HEK293 (cell line): ENCODE results near the gene PMF1.

ENCODE experiments used
- CTCF ChIA-PET: fragments of 350-600 bp; formaldehyde crosslinking; extraction: SDS; loops from one replicate; lab custom pipeline; 2021; ENCODE audit warnings: antibody characterized with exemption; lab: Yijun Ruan, JAX
- POLR2A ChIA-PET: fragments of 300-600 bp; formaldehyde crosslinking; extraction: SDS; loops from one replicate; lab custom pipeline; 2020; ENCODE audit warnings: antibody characterized with exemption, inconsistent platforms; lab: Yijun Ruan, JAX
- H3K27ac ChIP-seq: fragments of 200-500 bp; sonication (Bioruptor generic); 2 replicates; pipeline ENCODE4 v1.5.1; 2014; ENCODE audit warnings: low read depth, low read length, control low read depth, inconsistent platforms; ENCODE audit errors: extremely low read depth
- H3K36me3 ChIP-seq, 2 experiments: fragments of 200-500 bp in 1 of 2; sonication (Bioruptor generic) in 1 of 2; 1 replicate in 1 of 2; 2 replicates in 1 of 2; pipeline ENCODE4 v1.5.1; 2014 to 2017; ENCODE audit warnings: inconsistent platforms in 2 of 2, low read length in 2 of 2; ENCODE audit not compliant: control insufficient read depth in 2 of 2, insufficient read depth in 1 of 2
- H3K4me1 ChIP-seq: fragments of 200-500 bp; sonication (Bioruptor generic); 2 replicates; pipeline ENCODE4 v1.5.1; 2014; ENCODE audit warnings: mild to moderate bottlenecking, low read length, inconsistent platforms; ENCODE audit not compliant: control insufficient read depth, insufficient read depth
- H3K4me3 ChIP-seq: 2 replicates; pipeline ENCODE4 v1.5.1; 2011; ENCODE audit warnings: low read depth, mild to moderate bottlenecking, control low read depth, low read length, moderate library complexity
- H3K9me3 ChIP-seq: fragments of 200-500 bp; sonication (Bioruptor generic); 2 replicates; pipeline ENCODE4 v1.5.1; 2014; ENCODE audit warnings: low read depth, low read length, inconsistent platforms; ENCODE audit not compliant: control insufficient read depth, insufficient read depth
- IKZF3 ChIP-seq: fragments of 450-650 bp; IDR thresholded peaks from 2 replicates; pipeline ENCODE4 v1.5.0; 2018; ENCODE audit warnings: missing biosample characterization, mild to moderate bottlenecking, missing genetic modification characterization, moderate library complexity
- KLF7 ChIP-seq: fragments of 450-650 bp; formaldehyde crosslinking; IDR thresholded peaks from 2 replicates; pipeline ENCODE4 v1.5.1; 2016; ENCODE audit warnings: missing biosample characterization, missing genetic modification characterization, borderline replicate concordance
- TSHZ1 ChIP-seq: fragments of 450-650 bp; formaldehyde crosslinking; IDR thresholded peaks from 2 replicates; pipeline ENCODE4 v1.5.1; 2016; ENCODE audit warnings: missing biosample characterization, missing genetic modification characterization, borderline replicate concordance
- YY1 ChIP-seq: fragments of 450-650 bp; formaldehyde crosslinking; IDR thresholded peaks from 2 replicates; pipeline ENCODE4 v1.5.1; 2018; ENCODE audit warnings: missing biosample characterization, missing genetic modification characterization
- YY2 ChIP-seq: fragments of 450-650 bp; formaldehyde crosslinking; IDR thresholded peaks from 2 replicates; pipeline ENCODE4 v1.5.1; 2016; ENCODE audit warnings: missing biosample characterization, missing genetic modification characterization
- ZBTB49 ChIP-seq: fragments of 450-650 bp; formaldehyde crosslinking; IDR thresholded peaks from 2 replicates; pipeline ENCODE4 v1.5.1; 2016; ENCODE audit warnings: missing biosample characterization, missing genetic modification characterization, low read depth
- ZNF112 ChIP-seq: fragments of 450-650 bp; formaldehyde crosslinking; IDR thresholded peaks from 2 replicates; pipeline ENCODE4 v1.5.0; 2017; ENCODE audit warnings: missing biosample characterization, missing genetic modification characterization
- ZNF274 ChIP-seq, 2 experiments: fragments of 200-500 bp in 1 of 2; fragments of 450-650 bp in 1 of 2; sonication (Bioruptor generic) in 1 of 2; formaldehyde crosslinking in 1 of 2; IDR thresholded peaks; 2 replicates each; pipeline versions ENCODE4 v1.5.1 to v1.6.1; 2014 to 2016; ENCODE audit warnings: borderline replicate concordance in 1 of 2, inconsistent platforms in 1 of 2, low read length in 1 of 2, missing biosample characterization in 1 of 2, missing genetic modification characterization in 1 of 2
- ZNF362 ChIP-seq: fragments of 450-650 bp; formaldehyde crosslinking; IDR thresholded peaks from 2 replicates; pipeline ENCODE4 v1.5.1; 2016; ENCODE audit warnings: missing biosample characterization, missing genetic modification characterization
- ZNF449 ChIP-seq: fragments of 450-650 bp; formaldehyde crosslinking; IDR thresholded peaks from 2 replicates; pipeline ENCODE4 v1.5.1; 2017; ENCODE audit warnings: missing biosample characterization, mild to moderate bottlenecking, missing genetic modification characterization, moderate library complexity
- ZNF623 ChIP-seq: fragments of 450-650 bp; formaldehyde crosslinking; IDR thresholded peaks from 2 replicates; pipeline ENCODE4 v1.5.1; 2016; ENCODE audit warnings: missing biosample characterization, missing genetic modification characterization
- ZXDB ChIP-seq: fragments of 450-650 bp; formaldehyde crosslinking; IDR thresholded peaks from 2 replicates; pipeline ENCODE4 v1.5.1; 2016; ENCODE audit warnings: missing biosample characterization, missing genetic modification characterization

PMF1 gene

GRCh38 chr1:156163712-156164111 lies 49.1 kb upstream of the PMF1 start:
- POLR2A ChIA-PET = interaction anchor here (0.7 to 1.0 kb wide), 3 partner anchors 13 to 49 kb away, joined by 3 to 8 read pairs (median 3); partner anchors contain the start of genes PMF1 and SLC25A44
- Histone ChIP-seq H3K4me3 (no peak overlapping the region), H3K27ac (no peak overlapping the region), H3K9me3 (no peaks in the 10 kb centered on the region), H3K36me3 (no peaks in the 10 kb centered on the region), H3K4me1 (no peaks in the 10 kb centered on the region)
- CTCF ChIA-PET = interaction anchor here (0.7 kb wide), 1 partner anchor 23 kb away, joined by 3 read pairs; no protein-coding TSS in a partner anchor
- TF ChIP-seq ZNF362 (tag by site-specific recombination) (peak; percentile 52; the same call in 1 of the 2 replicates), ZXDB (tag by site-specific recombination) (no peak), KLF7 (tag by site-specific recombination) (no peak), ZNF449 (tag by site-specific recombination) (no peak), ZBTB49 (tag by site-specific recombination) (no peak)

GRCh38 chr1:156164125-156164831 lies 48.5 kb upstream of the PMF1 start:
- TF ChIP-seq ZNF623 = no peak
- TF ChIP-seq TSHZ1 = no peak
- no peak for TF ChIP-seq IKZF3
- TF ChIP-seq YY1 (tag by site-specific recombination) = no peak
- TF ChIP-seq ZNF274 (IDR thresholded peaks at IDR 0.05; ENCODE audit: low read length) = no peak
- TF ChIP-seq ZNF274 (tag by site-specific recombination; IDR thresholded peaks at IDR 0.05; ENCODE audit: borderline replicate concordance) = no peak
- TF ChIP-seq YY2 = no peak
- TF ChIP-seq ZNF112 (tag by site-specific recombination) = no peak
- no peak overlapping the region for H3K27ac ChIP-seq
- no peaks in the 10 kb centered on the region for H3K36me3 ChIP-seq
- H3K9me3 ChIP-seq = no peaks in the 10 kb centered on the region
- POLR2A ChIA-PET = interaction anchor here (0.7 to 1.0 kb wide), 3 partner anchors 13 to 48 kb away, joined by 3 to 8 read pairs (median 3); partner anchors contain the start of genes PMF1 and SLC25A44
- no peak overlapping the region for H3K4me3 ChIP-seq
- CTCF ChIA-PET = interaction anchor here (0.7 kb wide), 2 partner anchors 23 to 34 kb away, joined by 3 read pairs; no protein-coding TSS in a partner anchor
- no peaks in the 10 kb centered on the region for H3K4me1 ChIP-seq
